ENCODE data around the gene RAP1GDS1. TPM values are rescaled to one million over a fixed set of nuclear protein-coding genes. Genes with fewer than 3 reads are reported as not detected.
"Not testable (repeated sequence)": the region's sequence is repeated elsewhere in the genome, so short reads cannot be mapped to it uniquely, and the experiment has no call there.

Gene RAP1GDS1
- polyA plus RNA-seq, 1 donor = 21.9 TPM

- H3K27me3 ChIP-seq (ENCODE audit: control insufficient read depth, insufficient read depth, low read length) = no peaks in the 10 kb centered on the region
- no peak overlapping the region for H3K27ac ChIP-seq (ENCODE audit: low read length)
- no peaks in the 10 kb centered on the region for H3K9me3 ChIP-seq (ENCODE audit: control insufficient read depth, low read depth, low read length)
- 100% methylated on average over 2 of the region's 4 CpGs for WGBS (ENCODE audit: insufficient coverage, low lambda C conversion rate)
- no peak for DNase-seq
- no peak overlapping the region for H3K4me3 ChIP-seq (ENCODE audit: low read length)
- H3K4me1 ChIP-seq (ENCODE audit: control insufficient read depth, insufficient read depth, low read length) = no peaks in the 10 kb centered on the region
- H3K36me3 ChIP-seq (ENCODE audit: control insufficient read depth, insufficient read depth, low read length) = no peaks in the 10 kb centered on the region
Measured at GRCh38 chr4:98343626-98344025, 82.4 kb downstream of the RAP1GDS1 start.

DNA sequence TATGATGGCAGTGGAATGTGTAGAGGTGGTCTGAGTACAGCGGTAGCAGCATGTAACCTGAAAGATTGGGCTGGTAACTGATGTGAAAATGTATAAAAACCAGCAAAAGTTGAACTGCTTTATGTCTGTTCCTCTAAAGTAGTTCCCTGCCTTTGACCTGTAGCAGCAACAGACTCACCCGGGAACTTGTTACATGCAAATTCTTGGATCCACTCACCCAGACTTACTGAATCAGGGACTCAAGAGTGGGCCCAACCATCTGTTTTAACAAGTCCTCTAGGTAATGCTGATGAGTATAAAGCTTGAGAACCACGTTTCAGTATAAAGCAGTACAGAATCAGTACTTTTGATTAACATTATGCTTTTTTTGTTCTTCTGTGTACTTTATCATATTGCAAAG is 84.7 kb downstream of the RAP1GDS1 start:
- no CpG with 5 or more reads among the region's 3 CpGs for WGBS (ENCODE audit: insufficient coverage, low lambda C conversion rate)

DNA sequence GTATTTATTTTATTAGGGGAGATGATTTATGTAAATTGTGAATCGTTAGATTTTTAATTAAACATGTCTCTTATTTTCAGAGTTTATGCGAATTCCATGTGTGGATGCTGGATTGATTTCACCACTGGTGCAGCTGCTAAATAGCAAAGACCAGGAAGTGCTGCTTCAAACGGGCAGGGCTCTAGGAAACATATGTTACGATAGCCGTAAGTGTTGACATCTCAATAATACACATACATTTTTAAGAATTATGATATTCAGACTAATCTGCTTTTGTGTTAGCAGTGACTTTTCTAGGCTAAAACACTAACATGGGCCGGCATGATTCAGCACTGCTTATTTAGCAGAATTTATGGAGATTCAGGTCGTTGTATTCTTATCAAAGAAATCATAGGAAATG is 91.2 kb downstream of the RAP1GDS1 start:
- Histone ChIP-seq H3K9me3 (ENCODE audit: control insufficient read depth, low read depth, low read length) (no peaks in the 10 kb centered on the region), H3K4me3 (ENCODE audit: low read length) (no peak overlapping the region), H3K27me3 (ENCODE audit: control insufficient read depth, insufficient read depth, low read length) (no peaks in the 10 kb centered on the region), H3K36me3 (ENCODE audit: control insufficient read depth, insufficient read depth, low read length) (no peaks in the 10 kb centered on the region), H3K4me1 (ENCODE audit: control insufficient read depth, insufficient read depth, low read length) (no peaks in the 10 kb centered on the region), H3K27ac (ENCODE audit: low read length) (no peak overlapping the region)
- DNase-seq = no peak
- WGBS (ENCODE audit: insufficient coverage, low lambda C conversion rate) = 89% methylated on average over 5 of the region's 7 CpGs

More for the DNA sequence above, 84.7 kb downstream of the RAP1GDS1 start:
- no peaks in the 10 kb centered on the region for H3K4me1 ChIP-seq (ENCODE audit: control insufficient read depth, insufficient read depth, low read length)
- H3K9me3 ChIP-seq (ENCODE audit: control insufficient read depth, low read depth, low read length) = no peaks in the 10 kb centered on the region
- no peak overlapping the region for H3K4me3 ChIP-seq (ENCODE audit: low read length)
- H3K36me3 ChIP-seq (ENCODE audit: control insufficient read depth, insufficient read depth, low read length) = no peaks in the 10 kb centered on the region
- DNase-seq = no peak
- H3K27me3 ChIP-seq (ENCODE audit: control insufficient read depth, insufficient read depth, low read length) = no peaks in the 10 kb centered on the region
- H3K27ac ChIP-seq (ENCODE audit: low read length) = no peak overlapping the region

GRCh38 chr4:98352940-98353339 is 91.8 kb downstream of the RAP1GDS1 start:
- Histone ChIP-seq H3K27ac (ENCODE audit: low read length) (no peak overlapping the region), H3K27me3 (ENCODE audit: control insufficient read depth, insufficient read depth, low read length) (no peaks in the 10 kb centered on the region), H3K9me3 (ENCODE audit: control insufficient read depth, low read depth, low read length) (no peaks in the 10 kb centered on the region), H3K4me1 (ENCODE audit: control insufficient read depth, insufficient read depth, low read length) (no peaks in the 10 kb centered on the region), H3K36me3 (ENCODE audit: control insufficient read depth, insufficient read depth, low read length) (no peaks in the 10 kb centered on the region), H3K4me3 (ENCODE audit: low read length) (no peak overlapping the region)
- WGBS (ENCODE audit: insufficient coverage, low lambda C conversion rate) = 100% methylated on average over 4 of the region's 4 CpGs
- no peak for DNase-seq

- Histone ChIP-seq H3K36me3 (ENCODE audit: control insufficient read depth, insufficient read depth, low read length) (no peaks in the 10 kb centered on the region), H3K27me3 (ENCODE audit: control insufficient read depth, insufficient read depth, low read length) (no peaks in the 10 kb centered on the region), H3K9me3 (ENCODE audit: control insufficient read depth, low read depth, low read length) (no peaks in the 10 kb centered on the region), H3K4me3 (ENCODE audit: low read length) (no peak overlapping the region), H3K27ac (ENCODE audit: low read length) (no peak overlapping the region), H3K4me1 (ENCODE audit: control insufficient read depth, insufficient read depth, low read length) (no peaks in the 10 kb centered on the region)
- 80% methylated on average over 1 of the region's 2 CpGs for WGBS (ENCODE audit: insufficient coverage, low lambda C conversion rate)
- no peak for DNase-seq
Measured at GRCh38 chr4:98358630-98359248, 97.6 kb downstream of the RAP1GDS1 start.

DNA sequence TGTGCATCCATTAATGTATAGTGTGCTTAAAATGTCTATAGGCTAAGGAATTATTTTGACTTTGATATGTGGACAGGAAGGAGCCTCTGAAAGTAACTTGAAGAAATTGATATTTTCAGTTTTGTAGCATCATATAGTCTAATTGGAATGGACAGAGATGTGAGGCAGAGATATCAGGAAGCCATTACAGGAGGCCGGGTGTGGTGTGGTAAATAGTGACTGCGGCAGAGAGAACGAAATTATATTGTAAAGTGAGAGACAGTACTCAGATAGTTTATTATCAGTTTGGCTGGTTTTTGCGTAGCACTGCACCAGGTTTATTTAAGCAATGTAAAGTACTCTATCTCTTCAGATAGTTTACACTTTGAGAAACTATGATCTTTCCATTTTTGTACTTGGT is 98.5 kb downstream of the RAP1GDS1 start:
- H3K4me3 ChIP-seq (ENCODE audit: low read length) = no peak overlapping the region
- no peaks in the 10 kb centered on the region for H3K27me3 ChIP-seq (ENCODE audit: control insufficient read depth, insufficient read depth, low read length)
- DNase-seq = no peak
- H3K36me3 ChIP-seq (ENCODE audit: control insufficient read depth, insufficient read depth, low read length) = no peaks in the 10 kb centered on the region
- no peaks in the 10 kb centered on the region for H3K9me3 ChIP-seq (ENCODE audit: control insufficient read depth, low read depth, low read length)
- no peak overlapping the region for H3K27ac ChIP-seq (ENCODE audit: low read length)
- no peaks in the 10 kb centered on the region for H3K4me1 ChIP-seq (ENCODE audit: control insufficient read depth, insufficient read depth, low read length)
- 90% methylated on average over 2 of the region's 4 CpGs for WGBS (ENCODE audit: insufficient coverage, low lambda C conversion rate)

DNA sequence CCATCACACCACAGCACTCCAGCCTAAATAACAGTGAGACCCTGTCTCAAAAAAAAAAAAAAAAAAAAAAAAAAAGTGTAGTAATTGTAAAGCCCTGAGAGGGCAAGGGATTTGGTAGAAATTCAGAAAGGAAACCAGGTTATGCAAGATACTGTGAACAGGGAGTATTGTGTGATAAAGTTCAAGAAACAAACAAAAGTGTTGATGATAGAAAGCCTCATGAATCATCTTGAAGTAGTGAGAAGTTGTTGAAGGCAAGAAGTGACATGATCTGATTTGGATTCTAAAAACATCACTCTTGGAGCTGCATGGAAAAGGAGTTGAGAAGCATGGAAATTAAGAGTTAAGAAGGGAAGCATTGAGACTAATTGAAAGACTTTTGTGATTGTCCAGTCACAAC is 102.2 kb downstream of the RAP1GDS1 start:
- Histone ChIP-seq H3K9me3 (ENCODE audit: control insufficient read depth, low read depth, low read length) (peaks cover 4% of the 10 kb centered on the region), H3K27ac (ENCODE audit: low read length) (no peak overlapping the region), H3K4me1 (ENCODE audit: control insufficient read depth, insufficient read depth, low read length) (no peaks in the 10 kb centered on the region), H3K4me3 (ENCODE audit: low read length) (no peak overlapping the region), H3K36me3 (ENCODE audit: control insufficient read depth, insufficient read depth, low read length) (peaks cover 8% of the 10 kb centered on the region), H3K27me3 (ENCODE audit: control insufficient read depth, insufficient read depth, low read length) (no peaks in the 10 kb centered on the region)
- no peak for DNase-seq

- H3K36me3 ChIP-seq (ENCODE audit: control insufficient read depth, insufficient read depth, low read length); DNase-seq; H3K27me3 ChIP-seq (ENCODE audit: control insufficient read depth, insufficient read depth, low read length); H3K4me1 ChIP-seq (ENCODE audit: control insufficient read depth, insufficient read depth, low read length); H3K9me3 ChIP-seq (ENCODE audit: control insufficient read depth, low read depth, low read length); H3K27ac ChIP-seq (ENCODE audit: low read length); H3K4me3 ChIP-seq (ENCODE audit: low read length): not testable (repeated sequence)
- no CpG with 5 or more reads among the region's 3 CpGs for WGBS (ENCODE audit: insufficient coverage, low lambda C conversion rate)
Measured at GRCh38 chr4:98366275-98366674, 105.1 kb downstream of the RAP1GDS1 start.

DNA sequence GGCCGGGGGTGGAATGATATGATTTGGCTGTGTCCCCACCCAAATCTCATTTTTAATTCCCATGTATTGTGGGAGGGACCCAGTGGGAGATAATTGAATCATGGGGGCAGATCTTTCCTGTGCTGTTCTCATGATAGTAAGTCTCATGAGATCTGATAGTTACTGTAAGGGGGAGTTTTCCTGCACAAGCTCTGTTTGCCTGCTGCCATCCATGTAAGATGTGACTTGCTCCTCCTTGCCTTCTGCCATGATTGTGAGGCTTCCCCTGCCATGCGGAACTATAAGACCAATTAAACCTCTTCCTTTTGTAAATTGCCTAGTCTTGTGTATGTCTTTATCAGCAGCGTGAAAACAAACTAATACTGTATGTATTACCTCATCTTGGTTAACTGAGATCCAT is 106.8 kb downstream of the RAP1GDS1 start:
- DNase-seq; H3K27ac ChIP-seq (ENCODE audit: low read length); H3K4me1 ChIP-seq (ENCODE audit: control insufficient read depth, insufficient read depth, low read length); H3K36me3 ChIP-seq (ENCODE audit: control insufficient read depth, insufficient read depth, low read length); H3K27me3 ChIP-seq (ENCODE audit: control insufficient read depth, insufficient read depth, low read length); H3K9me3 ChIP-seq (ENCODE audit: control insufficient read depth, low read depth, low read length); H3K4me3 ChIP-seq (ENCODE audit: low read length): not testable (repeated sequence)
- 92% methylated on average over 2 of the region's 3 CpGs for WGBS (ENCODE audit: insufficient coverage, low lambda C conversion rate)

GRCh38 chr4:98369322-98369721 is 108.1 kb downstream of the RAP1GDS1 start:
- H3K27ac ChIP-seq (ENCODE audit: low read length) = no peak overlapping the region
- DNase-seq = no peak
- H3K4me3 ChIP-seq (ENCODE audit: low read length) = no peak overlapping the region
- H3K9me3 ChIP-seq (ENCODE audit: control insufficient read depth, low read depth, low read length) = peaks cover 10% of the 10 kb centered on the region
- H3K4me1 ChIP-seq (ENCODE audit: control insufficient read depth, insufficient read depth, low read length) = no peaks in the 10 kb centered on the region
- peaks cover 8% of the 10 kb centered on the region for H3K36me3 ChIP-seq (ENCODE audit: control insufficient read depth, insufficient read depth, low read length)
- WGBS (ENCODE audit: insufficient coverage, low lambda C conversion rate) = 100% methylated on average over 1 of the region's 3 CpGs
- H3K27me3 ChIP-seq (ENCODE audit: control insufficient read depth, insufficient read depth, low read length) = no peaks in the 10 kb centered on the region

DNA sequence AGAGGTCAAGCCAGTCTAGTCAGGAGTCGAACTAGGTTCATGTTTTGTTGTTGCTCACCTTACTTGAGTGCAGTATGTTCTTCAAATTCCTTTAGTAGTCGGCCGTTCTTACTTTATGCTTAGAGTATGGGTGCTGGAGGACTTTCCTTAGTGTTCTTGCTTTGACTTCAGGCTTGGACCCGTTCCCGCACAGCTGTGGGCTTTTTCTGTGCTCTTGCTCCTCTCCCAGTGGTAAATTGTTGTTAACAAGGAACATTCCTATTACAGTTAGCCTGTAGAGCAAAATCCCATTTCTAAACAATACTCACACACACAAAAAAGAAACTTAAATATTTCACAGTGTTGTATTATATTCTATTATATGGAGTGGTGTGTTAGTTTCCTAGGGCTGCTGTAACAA is 113.5 kb downstream of the RAP1GDS1 start:
- DNase-seq = no peak
- Histone ChIP-seq H3K36me3 (ENCODE audit: control insufficient read depth, insufficient read depth, low read length) (no peaks in the 10 kb centered on the region), H3K27me3 (ENCODE audit: control insufficient read depth, insufficient read depth, low read length) (no peaks in the 10 kb centered on the region), H3K4me1 (ENCODE audit: control insufficient read depth, insufficient read depth, low read length) (no peaks in the 10 kb centered on the region), H3K27ac (ENCODE audit: low read length) (no peak overlapping the region), H3K4me3 (ENCODE audit: low read length) (no peak overlapping the region), H3K9me3 (ENCODE audit: control insufficient read depth, low read depth, low read length) (no peaks in the 10 kb centered on the region)
- WGBS (ENCODE audit: insufficient coverage, low lambda C conversion rate) = no CpG with 5 or more reads among the region's 5 CpGs

Data from large intestine (tissue), 3 donors.